HEK293 (cell line): Measurements from ENCODE around the gene TEX19.

Experiments
- CTCF ChIA-PET: fragments of 350-600 bp; formaldehyde crosslinking; extraction: SDS; loops from one replicate; lab custom pipeline; 2021; ENCODE audit warnings: antibody characterized with exemption; lab: Yijun Ruan, JAX
- POLR2A ChIA-PET: fragments of 300-600 bp; formaldehyde crosslinking; extraction: SDS; loops from one replicate; lab custom pipeline; 2020; ENCODE audit warnings: antibody characterized with exemption, inconsistent platforms; lab: Yijun Ruan, JAX
- H3K27ac ChIP-seq: fragments of 200-500 bp; sonication (Bioruptor generic); 2 replicates; pipeline ENCODE4 v1.5.1; 2014; ENCODE audit warnings: low read depth, low read length, control low read depth, inconsistent platforms; ENCODE audit errors: extremely low read depth
- H3K36me3 ChIP-seq, 2 experiments: fragments of 200-500 bp in 1 of 2; sonication (Bioruptor generic) in 1 of 2; 1 replicate in 1 of 2; 2 replicates in 1 of 2; pipeline ENCODE4 v1.5.1; 2014 to 2017; ENCODE audit warnings: inconsistent platforms in 2 of 2, low read length in 2 of 2; ENCODE audit not compliant: control insufficient read depth in 2 of 2, insufficient read depth in 1 of 2
- H3K4me1 ChIP-seq: fragments of 200-500 bp; sonication (Bioruptor generic); 2 replicates; pipeline ENCODE4 v1.5.1; 2014; ENCODE audit warnings: mild to moderate bottlenecking, low read length, inconsistent platforms; ENCODE audit not compliant: control insufficient read depth, insufficient read depth
- H3K4me3 ChIP-seq: 2 replicates; pipeline ENCODE4 v1.5.1; 2011; ENCODE audit warnings: low read depth, mild to moderate bottlenecking, control low read depth, low read length, moderate library complexity
- H3K9me3 ChIP-seq: fragments of 200-500 bp; sonication (Bioruptor generic); 2 replicates; pipeline ENCODE4 v1.5.1; 2014; ENCODE audit warnings: low read depth, low read length, inconsistent platforms; ENCODE audit not compliant: control insufficient read depth, insufficient read depth
- GLIS1 ChIP-seq: fragments of 450-650 bp; formaldehyde crosslinking; IDR thresholded peaks from 2 replicates; pipeline ENCODE4 v1.5.1; 2016; ENCODE audit warnings: missing biosample characterization, missing genetic modification characterization
- GLIS2 ChIP-seq: fragments of 450-650 bp; formaldehyde crosslinking; IDR thresholded peaks from 2 replicates; pipeline ENCODE4 v1.5.1; 2016; ENCODE audit warnings: missing biosample characterization, missing genetic modification characterization
- HIC1 ChIP-seq: fragments of 450-650 bp; formaldehyde crosslinking; IDR thresholded peaks from 2 replicates; pipeline ENCODE4 v1.5.1; 2016; ENCODE audit warnings: missing biosample characterization, missing genetic modification characterization
- SCRT1 ChIP-seq: fragments of 450-650 bp; formaldehyde crosslinking; IDR thresholded peaks from 2 replicates; pipeline ENCODE4 v1.5.1; 2016; ENCODE audit warnings: missing biosample characterization, missing genetic modification characterization, borderline replicate concordance
- SCRT2 ChIP-seq: fragments of 450-650 bp; formaldehyde crosslinking; IDR thresholded peaks from 2 replicates; pipeline ENCODE4 v1.5.1; 2016; ENCODE audit warnings: missing biosample characterization, missing genetic modification characterization
- TRIM28 ChIP-seq: IDR thresholded peaks from 2 replicates; pipeline ENCODE4 v1.6.1; 2011; ENCODE audit warnings: low read length, control low read depth, borderline replicate concordance
- TSHZ1 ChIP-seq: fragments of 450-650 bp; formaldehyde crosslinking; IDR thresholded peaks from 2 replicates; pipeline ENCODE4 v1.5.1; 2016; ENCODE audit warnings: missing biosample characterization, missing genetic modification characterization, borderline replicate concordance
- WT1 ChIP-seq: fragments of 450-650 bp; formaldehyde crosslinking; IDR thresholded peaks from 2 replicates; pipeline ENCODE4 v1.5.1; 2016; ENCODE audit warnings: missing biosample characterization, missing genetic modification characterization
- ZBTB17 ChIP-seq: fragments of 450-650 bp; formaldehyde crosslinking; IDR thresholded peaks from 2 replicates; pipeline ENCODE4 v1.5.1; 2016; ENCODE audit warnings: missing biosample characterization, missing genetic modification characterization
- ZBTB8A ChIP-seq: fragments of 450-650 bp; formaldehyde crosslinking; IDR thresholded peaks from 2 replicates; pipeline ENCODE4 v1.5.1; 2016; ENCODE audit warnings: missing biosample characterization, missing genetic modification characterization
- ZEB2 ChIP-seq: fragments of 450-650 bp; formaldehyde crosslinking; IDR thresholded peaks from 2 replicates; pipeline ENCODE4 v1.5.1; 2016; ENCODE audit warnings: missing biosample characterization, missing genetic modification characterization
- ZFHX2 ChIP-seq: fragments of 450-650 bp; formaldehyde crosslinking; conservative IDR thresholded peaks from 2 replicates; pipeline ENCODE4 v1.5.1; 2016; ENCODE audit warnings: missing biosample characterization, missing genetic modification characterization
- ZFP3 ChIP-seq: fragments of 450-650 bp; formaldehyde crosslinking; IDR thresholded peaks from 2 replicates; pipeline ENCODE4 v1.5.1; 2016; ENCODE audit warnings: low read depth, missing biosample characterization, missing genetic modification characterization
- ZFP41 ChIP-seq: fragments of 450-650 bp; formaldehyde crosslinking; IDR thresholded peaks from 2 replicates; pipeline ENCODE4 v1.5.1; 2016; ENCODE audit warnings: missing biosample characterization, missing genetic modification characterization, borderline replicate concordance
- ZIC2 ChIP-seq: fragments of 450-650 bp; formaldehyde crosslinking; IDR thresholded peaks from 2 replicates; pipeline ENCODE4 v1.5.1; 2016; ENCODE audit warnings: missing biosample characterization, missing genetic modification characterization
- ZNF335 ChIP-seq: fragments of 450-650 bp; formaldehyde crosslinking; conservative IDR thresholded peaks from 2 replicates; pipeline ENCODE4 v1.5.1; 2016; ENCODE audit warnings: missing biosample characterization, missing genetic modification characterization
- ZNF48 ChIP-seq: fragments of 450-650 bp; formaldehyde crosslinking; IDR thresholded peaks from 2 replicates; pipeline ENCODE4 v1.5.1; 2016; ENCODE audit warnings: missing biosample characterization, missing genetic modification characterization
- ZNF596 ChIP-seq: fragments of 450-650 bp; IDR thresholded peaks from 2 replicates; pipeline ENCODE4 v1.5.0; 2018; ENCODE audit warnings: missing biosample characterization, mild to moderate bottlenecking, missing genetic modification characterization, moderate library complexity
- ZNF600 ChIP-seq: fragments of 450-650 bp; formaldehyde crosslinking; IDR thresholded peaks from 2 replicates; pipeline ENCODE4 v1.5.1; 2016; ENCODE audit warnings: missing biosample characterization, missing genetic modification characterization
- ZNF692 ChIP-seq: fragments of 450-650 bp; formaldehyde crosslinking; IDR thresholded peaks from 2 replicates; pipeline ENCODE4 v1.5.1; 2016; ENCODE audit warnings: missing biosample characterization, missing genetic modification characterization
- ZNF792 ChIP-seq: fragments of 450-650 bp; formaldehyde crosslinking; IDR thresholded peaks from 2 replicates; pipeline ENCODE4 v1.5.1; 2016; ENCODE audit warnings: missing biosample characterization, missing genetic modification characterization

Gene TEX19

GRCh38 chr17:82331345-82331939 is 27.6 kb upstream of the TEX19 start:
- Histone ChIP-seq H3K36me3 (no peaks in the 10 kb centered on the region), H3K9me3 (no peaks in the 10 kb centered on the region), H3K4me3 (no peak overlapping the region), H3K4me1 (peaks cover 26% of the 10 kb centered on the region), H3K27ac (no peak overlapping the region)
- ChIA-PET CTCF (interaction anchor here (1.5 to 2.2 kb wide), 2 partner anchors 10 to 31 kb away, joined by 7 to 13 read pairs; no protein-coding TSS in a partner anchor), POLR2A (interaction anchor here (1.2 to 1.4 kb wide), 2 partner anchors 39 to 48 kb away, joined by 3 to 12 read pairs; no protein-coding TSS in a partner anchor)
- TF ChIP-seq ZBTB8A (tag by site-specific recombination) = no peak
- TF ChIP-seq HIC1 (tag by site-specific recombination) = peak; percentile 63; the same call in 1 of the 2 replicates

GRCh38 chr17:82332669-82333278 is 26.3 kb upstream of the TEX19 start:
- peaks cover 30% of the 10 kb centered on the region for H3K4me1 ChIP-seq
- POLR2A ChIA-PET = interaction anchor here (2.0 kb wide), 1 partner anchor 40 kb away, joined by 9 read pairs; no protein-coding TSS in a partner anchor
- no peak overlapping the region; the same call in 1 of the 2 replicates for H3K27ac ChIP-seq
- H3K36me3 ChIP-seq = no peaks in the 10 kb centered on the region
- H3K9me3 ChIP-seq = no peaks in the 10 kb centered on the region
- TF ChIP-seq ZEB2 (tag by site-specific recombination) (peak; percentile 11; the same call in 1 of the 2 replicates), TRIM28 (peak; percentile 28; the same call in 1 of the 2 replicates), WT1 (0 out of 2 replicates have a peak, but pooled peaks have one; percentile 2), ZBTB17 (0 out of 2 replicates have a peak, but pooled peaks have one; percentile 43), ZFP3 (tag by site-specific recombination) (no peak), ZIC2 (tag by site-specific recombination) (peak; percentile 74), TSHZ1 (tag by site-specific recombination) (no peak), GLIS2 (tag by site-specific recombination) (peak; percentile 74), SCRT2 (tag by site-specific recombination) (peak; percentile 44; the same call in 1 of the 2 replicates), ZNF600 (0 out of 2 replicates have a peak, but pooled peaks have one; percentile 11), GLIS1 (peak; percentile 91), ZNF48 (no peak), ZFP41 (tag by site-specific recombination) (no peak), ZFHX2 (tag by site-specific recombination) (peak; percentile 20; the same call in 1 of the 2 replicates), ZNF596 (tag by site-specific recombination) (0 out of 2 replicates have a peak, but pooled peaks have one; percentile 2), ZNF692 (tag by site-specific recombination) (no peak), SCRT1 (tag by site-specific recombination) (peak; percentile 76; the same call in 1 of the 2 replicates), ZNF792 (tag by site-specific recombination) (no peak), HIC1 (tag by site-specific recombination) (peak; percentile 47; the same call in 1 of the 2 replicates), ZNF335 (tag by site-specific recombination) (peak; percentile 50)
- TF ChIP-seq, all 188 proteins: peak for 14
- no peak overlapping the region for H3K4me3 ChIP-seq
- CTCF ChIA-PET = interaction anchor here (0.6 to 0.9 kb wide), 4 partner anchors 11 to 137 kb away, joined by 3 read pairs; no protein-coding TSS in a partner anchor
